Measurements from ENCODE around the gene MACROH2A1.

MACROH2A1 gene

GRCh38 chr5:135435467-135436330 lies 36.7 kb upstream of the MACROH2A1 start:
- DNase-seq: no peak

GRCh38 chr5:135434591-135435466 lies 35.8 kb upstream of the MACROH2A1 start:
- DNase-seq: no peak

DNA sequence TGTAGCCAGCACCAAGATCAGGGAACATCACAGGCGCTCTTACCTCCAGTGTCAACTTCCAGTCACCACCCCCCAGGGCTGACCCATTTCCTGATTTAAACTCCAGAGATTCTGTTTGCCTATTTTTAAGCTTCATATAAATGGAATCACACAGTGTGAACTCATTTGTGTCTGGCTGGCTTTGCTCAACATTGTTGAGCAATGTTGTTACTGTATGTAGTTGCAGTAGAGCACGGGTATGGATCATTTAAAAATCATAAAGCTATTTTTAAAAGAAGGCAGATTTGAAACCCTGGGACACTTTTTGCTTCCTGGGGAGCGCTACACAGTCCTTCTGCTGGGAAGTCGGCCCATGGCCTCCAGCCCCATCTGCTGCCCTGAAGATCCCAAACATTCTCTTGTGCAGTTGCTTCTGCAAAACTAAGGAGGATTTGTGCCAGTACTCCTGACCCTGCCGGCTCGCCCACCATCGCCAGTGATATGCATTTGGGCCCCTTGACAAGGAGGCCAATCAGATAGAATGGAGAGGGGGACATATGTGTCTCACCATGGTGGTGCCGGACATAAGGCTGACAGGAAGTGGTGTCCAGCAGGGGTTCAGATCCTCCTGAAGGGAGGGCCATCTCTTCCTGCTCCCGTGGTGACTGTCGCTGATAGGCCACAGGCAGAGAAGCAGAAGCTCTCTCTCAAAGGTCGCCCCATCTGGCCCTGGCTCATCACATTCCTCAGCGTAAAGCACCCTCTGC lies 34.8 kb upstream of the MACROH2A1 start:
- no peak for DNase-seq

DNA sequence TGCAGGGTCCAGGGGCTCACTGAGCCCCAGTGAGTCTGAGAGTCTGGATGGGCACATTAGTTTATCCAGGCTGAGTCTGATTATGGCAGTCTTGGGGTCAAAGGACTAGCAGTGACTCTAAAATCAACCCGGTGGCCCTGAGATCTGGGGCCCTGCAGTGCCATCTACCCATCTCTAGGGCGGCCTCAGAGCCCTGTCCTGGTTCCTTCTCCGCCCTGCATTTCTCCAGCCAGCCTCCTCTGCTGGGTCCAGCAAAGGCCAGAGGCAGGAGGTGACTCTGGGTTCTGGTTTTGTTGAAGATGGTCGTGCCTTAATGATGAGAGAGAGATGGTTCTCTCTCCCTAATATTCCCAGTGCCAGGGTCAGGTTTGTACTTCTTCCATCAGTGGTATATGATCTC lies 33.1 kb upstream of the MACROH2A1 start:
- no peak for DNase-seq

DNA sequence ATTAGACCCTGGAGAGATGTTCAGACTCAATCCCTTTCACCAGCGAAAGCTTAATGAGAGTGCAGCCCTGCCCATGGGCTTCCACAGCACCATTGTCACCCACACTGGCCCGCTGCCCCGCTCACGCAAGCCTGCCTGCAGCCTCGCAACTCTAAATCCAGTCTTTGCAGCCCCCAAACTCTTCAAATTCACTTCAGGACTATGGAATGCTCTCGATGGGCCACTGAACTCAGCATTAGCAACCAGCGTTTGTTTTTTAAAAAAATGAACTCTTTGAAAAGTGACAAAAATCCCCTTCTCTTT lies 31.1 kb upstream of the MACROH2A1 start:
- DNase-seq: no peak

- DNase-seq: no peak
Measured at GRCh38 chr5:135429301-135430134, 30.5 kb upstream of the MACROH2A1 start.

DNA sequence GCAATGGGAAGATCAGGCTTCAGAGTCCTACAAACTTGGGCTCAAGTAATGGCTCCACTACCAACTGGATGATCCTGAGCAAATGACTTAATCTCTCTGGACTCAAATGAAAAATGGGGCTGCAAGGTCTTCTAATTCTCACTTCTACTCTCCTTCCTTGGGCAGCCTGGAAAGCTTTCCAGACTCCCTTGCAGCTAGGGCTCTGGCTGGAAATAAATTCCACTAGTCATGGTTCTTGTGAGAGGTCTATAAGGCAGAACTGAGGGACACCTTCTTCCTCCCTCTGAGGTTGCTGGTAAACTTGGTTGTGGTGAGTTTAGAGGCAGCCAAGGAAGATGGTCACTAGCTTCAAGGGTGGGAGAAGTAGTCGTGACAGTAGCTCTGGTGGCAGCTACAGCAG lies 29.6 kb upstream of the MACROH2A1 start:
- DNase-seq: no peak

DNA sequence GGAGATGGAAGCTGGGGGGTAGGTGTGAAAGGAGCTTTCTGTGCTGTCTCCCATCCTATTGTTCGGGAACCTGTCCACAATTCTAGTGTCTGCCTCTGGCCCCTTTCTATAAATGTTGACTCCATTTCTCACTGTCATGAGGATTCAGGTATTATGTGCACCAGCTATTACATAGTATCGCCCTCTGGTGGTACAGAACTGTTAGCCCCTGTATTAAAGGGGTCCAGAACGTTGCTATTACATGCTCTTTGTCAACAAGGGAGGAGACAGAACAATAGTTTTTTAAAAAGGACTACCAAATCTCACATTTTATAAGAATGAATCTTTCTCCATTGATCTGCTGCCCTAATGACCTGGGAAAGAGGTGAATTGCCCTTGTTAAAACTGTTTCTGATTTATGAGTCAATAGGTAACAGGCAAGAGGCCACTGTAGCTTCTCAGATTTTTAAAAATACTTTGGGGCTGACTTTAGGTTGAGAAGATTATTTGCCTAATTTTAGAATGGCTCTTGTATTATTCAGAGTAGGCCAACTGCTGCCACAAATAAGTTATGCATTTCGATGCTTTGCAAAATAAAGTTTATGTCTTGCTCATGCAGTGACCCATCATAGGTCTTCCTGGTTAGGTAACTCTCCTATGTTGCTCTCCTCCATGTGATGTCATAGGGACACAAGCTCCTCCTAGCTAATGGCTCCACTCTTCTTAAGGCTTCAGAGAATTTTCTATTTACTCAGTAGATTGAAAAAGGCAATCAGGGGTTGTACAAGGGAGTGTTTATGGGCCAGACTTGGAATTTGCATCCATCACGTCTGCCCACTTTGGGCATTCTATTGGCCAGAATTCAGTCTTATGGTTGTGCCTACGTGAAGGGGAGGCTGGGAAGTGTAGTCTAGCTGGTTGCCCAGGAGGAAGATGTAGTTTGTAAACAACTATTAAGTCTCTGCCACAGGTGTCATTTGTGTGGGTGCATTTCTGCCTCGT lies 27.4 kb upstream of the MACROH2A1 start:
- no peak for DNase-seq

DNA sequence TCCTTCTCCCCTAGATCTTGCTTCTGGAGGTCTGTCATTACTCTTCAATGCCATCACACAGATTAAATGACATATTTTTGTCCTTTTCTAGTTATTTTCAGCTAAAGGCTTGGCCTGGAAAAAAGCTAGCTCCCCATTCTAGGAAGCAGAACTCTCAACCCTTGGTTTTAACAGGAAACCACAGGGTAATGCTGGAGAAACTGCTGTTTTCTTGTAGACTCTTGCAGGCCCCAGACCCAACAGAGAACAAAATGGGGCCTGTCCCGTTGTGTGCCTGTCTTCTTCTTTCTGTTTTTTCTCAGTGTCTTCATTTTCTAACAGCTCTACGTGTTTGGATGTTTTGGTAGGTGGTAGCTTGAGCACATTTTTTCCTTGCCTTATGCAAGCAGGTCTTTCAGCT lies 26.6 kb upstream of the MACROH2A1 start:
- no peak for DNase-seq

DNA sequence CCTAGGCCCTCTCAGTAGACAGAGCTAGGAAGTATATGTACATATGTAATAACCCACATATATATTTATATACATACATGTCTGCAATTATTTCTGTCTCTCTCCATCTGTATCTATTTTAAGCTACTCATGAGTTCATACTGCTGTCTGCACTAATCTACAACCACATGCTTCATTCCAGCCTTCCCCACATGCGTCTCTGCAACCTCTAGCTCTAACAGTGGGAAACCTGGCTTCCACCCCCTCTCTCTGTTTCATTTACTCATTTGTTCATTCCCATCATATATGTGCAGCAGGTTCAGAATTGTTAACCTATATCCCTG lies 24.8 kb upstream of the MACROH2A1 start:
- DNase-seq: no peak

GRCh38 chr5:135423146-135423845 lies 24.3 kb upstream of the MACROH2A1 start:
- no peak for DNase-seq

DNA sequence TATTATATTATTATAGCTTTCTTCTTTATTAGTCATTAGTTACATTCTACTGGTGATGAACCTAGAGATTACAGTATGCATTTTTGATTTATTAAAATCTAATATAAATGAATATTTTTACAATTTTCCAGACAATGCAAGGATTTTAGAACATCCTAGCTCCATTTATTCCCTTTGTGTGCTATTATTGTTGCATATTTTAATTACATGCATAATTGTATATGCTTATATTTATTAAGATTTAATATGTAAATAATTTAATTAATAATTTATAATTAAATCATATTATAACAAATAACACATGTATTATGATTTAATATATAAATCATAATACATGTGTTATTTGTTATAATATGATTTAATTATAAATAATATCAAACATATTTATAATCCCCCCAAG lies 23.4 kb upstream of the MACROH2A1 start:
- no peak for DNase-seq

DNA sequence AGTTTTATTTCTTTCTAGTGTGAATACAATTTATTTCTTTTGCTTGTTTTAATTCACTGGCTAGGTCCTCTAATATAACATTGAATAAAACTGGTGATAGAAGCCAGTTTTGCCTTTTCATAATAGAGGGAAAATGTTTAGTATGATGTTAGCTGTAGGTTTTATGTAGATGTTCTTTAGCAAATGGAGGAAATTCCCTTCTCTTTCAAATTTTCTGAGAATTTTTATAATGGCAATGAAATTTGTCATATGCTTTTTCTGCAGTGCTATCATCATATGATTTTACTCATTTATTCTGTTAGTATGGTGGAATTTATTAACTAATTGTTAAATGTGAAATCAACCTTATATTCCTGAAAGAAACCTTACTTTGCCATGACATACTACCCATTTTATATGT lies 18.1 kb upstream of the MACROH2A1 start:
- DNase-seq: no peak

GRCh38 chr5:135405082-135405481 lies 6.1 kb upstream of the MACROH2A1 start:
- no peak for DNase-seq

- DNase-seq: no peak
Measured at GRCh38 chr5:135402031-135402430, 3.0 kb upstream of the MACROH2A1 start.

- DNase-seq: no peak
Measured at GRCh38 chr5:135400866-135401265, 1.8 kb upstream of the MACROH2A1 start.

GRCh38 chr5:135399794-135400542 lies 937 bp upstream of the MACROH2A1 start:
- DNase-seq: no peak

GRCh38 chr5:135398160-135398854 lies 724 bp downstream of the MACROH2A1 start:
- DNase-seq: no peak

DNA sequence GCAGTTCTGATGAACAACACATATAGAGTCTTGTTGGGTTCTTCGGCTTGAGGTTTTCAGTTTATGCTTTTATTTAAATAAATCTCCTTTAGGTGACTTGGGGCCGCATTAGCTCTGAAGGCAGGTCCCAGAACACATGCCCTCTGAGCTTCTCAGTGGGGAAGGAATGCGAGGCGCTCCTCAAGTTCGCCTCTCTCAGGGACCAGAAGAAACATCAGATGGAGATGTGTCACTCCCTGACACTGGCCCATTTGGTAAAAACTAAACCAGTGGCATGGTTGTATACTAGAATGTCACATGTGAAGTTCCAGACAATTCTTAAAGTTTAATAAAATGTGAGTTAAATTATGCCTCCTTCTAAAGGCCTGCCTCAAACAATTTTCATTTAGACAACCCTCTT lies 1.9 kb downstream of the MACROH2A1 start:
- DNase-seq: no peak
